Lower leg skin (tissue), 4 donors: ENCODE measurements around the gene PPP1R13B. TPM values are rescaled to one million over a fixed set of nuclear protein-coding genes. Genes with fewer than 3 reads are reported as not detected.

Experiments used
- DNase-seq, 2 donors: peaks; one replicate each; pipeline ENCODE4 v3.0.0-alpha.2; 2019; ENCODE audit warnings: low spot score in 2 of 2
- H3K4me3 ChIP-seq: fragments of 200-600 bp; sonication (generic); 2 replicates; pipeline ENCODE4 v1.5.1; 2017; ENCODE audit warnings: mild to moderate bottlenecking, low read depth; ENCODE audit not compliant: poor library complexity, severe bottlenecking
- POLR2A ChIP-seq, 2 donors: fragments of 450-650 bp; IDR thresholded peaks; one replicate each; pipeline ENCODE4 v1.6.1; 2016 to 2017; ENCODE audit warnings: antibody characterized with exemption in 2 of 2, mild to moderate bottlenecking in 1 of 2, moderate library complexity in 1 of 2
- WGBS, 2 donors: methylation state at CpG; one replicate each; pipeline ENCODE4 v1.1.5; 2018; 5-methylcytosine and 5-hydroxymethylcytosine counted together
- intact Hi-C: fragments of 100-400 bp; cut with DNase I; formaldehyde crosslinking; loops from one replicate; pipeline ENCODE4 v1.15.0; 2023; ENCODE audit warnings: low total_unique reads
- total RNA-seq, 4 donors: library from RNA; depleted of rRNA; stranded (reverse); fragments of >200 nt; gene quantifications; one replicate each; pipeline ENCODE4 v1.1.0, GENCODE V29; 2016
- TF ChIP-seq, protein P1 (sequence below), 3 donors: fragments of 450-650 bp; IDR thresholded peaks; one replicate each; pipeline ENCODE4 v1.5.1; 2016; ENCODE audit warnings: antibody characterized with exemption in 3 of 3, mild to moderate bottlenecking in 3 of 3, moderate library complexity in 2 of 3

PPP1R13B gene
- total RNA-seq, 4 donors from 2014 or later = 28.9 to 55.8 (median 41.5) TPM

DNA sequence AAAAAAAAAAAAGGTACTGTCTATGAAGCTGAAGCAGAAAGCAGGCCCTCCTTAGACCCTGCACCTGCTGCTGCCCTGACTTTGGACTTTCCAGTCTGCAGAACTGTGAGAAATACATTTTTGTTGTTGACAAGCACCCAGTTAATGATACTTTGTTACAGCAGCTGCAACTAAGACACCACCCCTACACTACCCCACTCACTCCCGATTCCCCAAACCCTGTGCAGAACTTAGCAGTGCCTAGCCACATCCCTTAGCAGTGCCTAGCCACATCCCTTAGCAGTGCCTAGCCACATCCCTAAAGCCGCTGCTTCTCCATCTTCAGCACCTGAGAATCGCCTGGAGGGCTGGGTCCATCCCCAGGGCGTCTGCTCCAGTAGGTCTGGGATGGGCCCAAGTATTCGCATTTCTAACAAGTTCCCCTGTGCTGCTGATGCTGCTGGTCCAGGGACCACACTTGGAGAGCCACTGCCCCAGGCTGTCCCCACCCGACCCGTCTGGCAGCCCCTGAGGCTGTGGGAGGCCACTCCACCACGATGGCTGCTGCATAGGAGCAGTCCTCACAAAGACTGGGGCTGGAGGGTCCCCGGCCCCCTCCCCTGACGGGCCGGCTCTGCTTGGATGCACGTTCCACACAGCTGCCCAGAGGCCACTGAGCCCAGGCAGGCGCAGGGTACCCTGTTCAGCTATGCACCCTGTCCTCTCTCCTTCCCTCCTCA is 10.8 kb upstream of the PPP1R13B start:
- WGBS, 2 donors = 68 to 74% methylated on average over 13 of the region's 13 CpGs
- no peak overlapping the region for H3K4me3 ChIP-seq
- intact Hi-C loops = no loop called here
- TF ChIP-seq, protein P1, sequence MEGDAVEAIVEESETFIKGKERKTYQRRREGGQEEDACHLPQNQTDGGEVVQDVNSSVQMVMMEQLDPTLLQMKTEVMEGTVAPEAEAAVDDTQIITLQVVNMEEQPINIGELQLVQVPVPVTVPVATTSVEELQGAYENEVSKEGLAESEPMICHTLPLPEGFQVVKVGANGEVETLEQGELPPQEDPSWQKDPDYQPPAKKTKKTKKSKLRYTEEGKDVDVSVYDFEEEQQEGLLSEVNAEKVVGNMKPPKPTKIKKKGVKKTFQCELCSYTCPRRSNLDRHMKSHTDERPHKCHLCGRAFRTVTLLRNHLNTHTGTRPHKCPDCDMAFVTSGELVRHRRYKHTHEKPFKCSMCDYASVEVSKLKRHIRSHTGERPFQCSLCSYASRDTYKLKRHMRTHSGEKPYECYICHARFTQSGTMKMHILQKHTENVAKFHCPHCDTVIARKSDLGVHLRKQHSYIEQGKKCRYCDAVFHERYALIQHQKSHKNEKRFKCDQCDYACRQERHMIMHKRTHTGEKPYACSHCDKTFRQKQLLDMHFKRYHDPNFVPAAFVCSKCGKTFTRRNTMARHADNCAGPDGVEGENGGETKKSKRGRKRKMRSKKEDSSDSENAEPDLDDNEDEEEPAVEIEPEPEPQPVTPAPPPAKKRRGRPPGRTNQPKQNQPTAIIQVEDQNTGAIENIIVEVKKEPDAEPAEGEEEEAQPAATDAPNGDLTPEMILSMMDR (IDR thresholded peaks at IDR 0.05) = no peak
- TF ChIP-seq POLR2A (IDR thresholded peaks at IDR 0.05) = no peak
- DNase-seq = no peak

DNA sequence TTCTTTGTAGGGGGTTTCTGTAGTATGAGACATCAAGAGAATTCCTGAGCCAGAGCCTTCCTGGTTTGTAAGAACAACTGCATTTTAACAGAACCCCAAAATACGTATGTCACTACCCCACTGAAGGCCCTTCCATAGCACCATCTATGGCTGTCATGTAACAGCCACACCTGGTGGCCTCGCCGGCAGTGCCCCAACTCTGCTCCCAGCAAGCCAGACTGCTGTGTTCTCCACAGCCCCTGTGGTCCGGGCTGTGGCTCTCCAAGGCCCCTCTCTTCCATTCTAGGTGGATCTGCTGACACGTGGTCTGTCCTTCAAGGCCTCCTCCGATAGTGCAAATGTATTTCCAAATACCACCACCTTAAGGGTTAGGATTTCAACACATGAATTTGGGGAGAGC is 9.9 kb upstream of the PPP1R13B start:
- DNase-seq = no peak
- no peak for TF ChIP-seq POLR2A (IDR thresholded peaks at IDR 0.05)
- TF ChIP-seq, protein P1 (IDR thresholded peaks at IDR 0.05) = no peak
- intact Hi-C loops = no loop called here
- H3K4me3 ChIP-seq = no peak overlapping the region
- 97 to 98% methylated on average over 6 of the region's 6 CpGs for WGBS, 2 donors

DNA sequence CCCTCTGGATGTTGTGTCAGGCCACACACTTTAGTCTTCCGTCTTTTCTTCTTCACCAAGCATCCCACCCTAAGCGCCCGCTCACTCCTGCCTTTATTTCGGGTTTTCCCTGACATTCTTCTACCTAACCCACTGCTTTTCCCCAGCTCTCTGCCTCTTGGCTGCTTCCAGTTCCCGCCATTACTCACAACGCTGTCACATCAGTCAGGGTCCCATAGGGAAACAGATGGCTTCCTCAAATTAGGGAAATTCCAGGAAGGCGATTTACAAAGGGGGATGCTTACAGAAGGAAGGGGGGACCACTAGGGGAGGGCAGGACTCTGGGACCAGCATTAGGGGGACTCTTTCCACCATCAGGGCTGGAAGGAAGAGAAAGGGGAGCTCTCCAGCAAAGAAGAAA is 9.2 kb upstream of the PPP1R13B start:
- intact Hi-C loops = no loop called here
- no peak overlapping the region for H3K4me3 ChIP-seq
- DNase-seq = no peak
- TF ChIP-seq, protein P1 (IDR thresholded peaks at IDR 0.05) = no peak
- TF ChIP-seq POLR2A (IDR thresholded peaks at IDR 0.05) = no peak
- WGBS, 2 donors = 64 to 83% methylated on average over 7 of the region's 7 CpGs

DNA sequence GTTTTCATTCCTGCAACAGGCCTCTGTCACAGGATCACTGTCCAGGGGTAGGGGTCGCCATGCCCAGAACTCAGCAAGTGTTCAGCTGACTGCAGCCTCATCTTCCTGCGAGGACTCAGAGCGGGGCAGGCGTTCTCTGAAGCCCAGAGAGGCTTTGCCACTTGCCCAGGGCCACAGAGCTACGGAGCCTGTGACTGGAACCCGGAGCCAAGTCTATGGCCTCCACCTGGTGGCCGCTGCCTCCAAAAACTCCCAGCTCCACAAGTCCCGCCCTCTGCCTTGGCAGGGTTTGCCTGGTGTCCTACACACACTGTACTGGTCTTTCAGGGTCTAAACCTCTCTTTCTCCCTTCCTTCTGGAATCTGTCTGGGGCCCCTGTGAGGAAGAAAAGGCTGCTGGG is 8.7 kb upstream of the PPP1R13B start:
- WGBS, 2 donors = 78 to 83% methylated on average over 3 to 8 of the region's 8 CpGs
- intact Hi-C loops = no loop called here
- DNase-seq = no peak
- H3K4me3 ChIP-seq = no peak overlapping the region
- no peak for TF ChIP-seq POLR2A (IDR thresholded peaks at IDR 0.05)
- TF ChIP-seq, protein P1 (IDR thresholded peaks at IDR 0.05) = no peak

DNA sequence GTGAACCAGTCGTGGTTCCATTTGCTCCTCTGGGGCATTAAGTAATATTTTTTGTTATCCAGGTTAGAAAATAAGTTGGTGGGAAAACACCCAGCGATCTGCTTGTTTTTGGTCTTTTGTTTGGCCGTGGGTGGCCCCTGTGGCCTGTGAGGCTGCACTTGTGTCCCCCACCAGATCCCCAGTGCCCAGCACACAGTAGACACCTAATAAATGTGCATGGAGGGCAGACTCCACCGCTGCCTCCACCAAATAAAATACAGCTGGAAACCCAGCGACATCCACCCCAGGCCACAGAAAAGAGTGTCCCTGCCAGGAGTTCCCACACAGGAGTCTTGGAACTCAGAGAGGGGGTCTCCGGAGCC is 8.3 kb upstream of the PPP1R13B start:
- DNase-seq = no peak
- intact Hi-C loops = no loop called here
- 48 to 59% methylated on average over 6 of the region's 6 CpGs for WGBS, 2 donors
- no peak overlapping the region for H3K4me3 ChIP-seq
- TF ChIP-seq POLR2A (IDR thresholded peaks at IDR 0.05) = no peak
- TF ChIP-seq, protein P1 (IDR thresholded peaks at IDR 0.05) = no peak
